Stimulated activated CD8-positive, alpha-beta memory T cell treated with anti-CD3 and anti-CD28 coated beads, Interleukin-7, amount 100 ng/mL, for 4 hours (primary cell): ENCODE results near the gene SLC39A5.
A peak's percentile ranks its signal among the peaks of the same experiment; 100 is the strongest.
"Not testable (repeated sequence)": the region's sequence is repeated elsewhere in the genome, so short reads cannot be mapped to it uniquely, and the experiment has no call there.

Source experiments
- DNase-seq, 2 donors: peaks; one replicate each; pipeline ENCODE4 v3.0.0-alpha.2; 2020; ENCODE audit warnings: low read depth in 2 of 2

Gene SLC39A5, protein sequence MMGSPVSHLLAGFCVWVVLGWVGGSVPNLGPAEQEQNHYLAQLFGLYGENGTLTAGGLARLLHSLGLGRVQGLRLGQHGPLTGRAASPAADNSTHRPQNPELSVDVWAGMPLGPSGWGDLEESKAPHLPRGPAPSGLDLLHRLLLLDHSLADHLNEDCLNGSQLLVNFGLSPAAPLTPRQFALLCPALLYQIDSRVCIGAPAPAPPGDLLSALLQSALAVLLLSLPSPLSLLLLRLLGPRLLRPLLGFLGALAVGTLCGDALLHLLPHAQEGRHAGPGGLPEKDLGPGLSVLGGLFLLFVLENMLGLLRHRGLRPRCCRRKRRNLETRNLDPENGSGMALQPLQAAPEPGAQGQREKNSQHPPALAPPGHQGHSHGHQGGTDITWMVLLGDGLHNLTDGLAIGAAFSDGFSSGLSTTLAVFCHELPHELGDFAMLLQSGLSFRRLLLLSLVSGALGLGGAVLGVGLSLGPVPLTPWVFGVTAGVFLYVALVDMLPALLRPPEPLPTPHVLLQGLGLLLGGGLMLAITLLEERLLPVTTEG

DNA sequence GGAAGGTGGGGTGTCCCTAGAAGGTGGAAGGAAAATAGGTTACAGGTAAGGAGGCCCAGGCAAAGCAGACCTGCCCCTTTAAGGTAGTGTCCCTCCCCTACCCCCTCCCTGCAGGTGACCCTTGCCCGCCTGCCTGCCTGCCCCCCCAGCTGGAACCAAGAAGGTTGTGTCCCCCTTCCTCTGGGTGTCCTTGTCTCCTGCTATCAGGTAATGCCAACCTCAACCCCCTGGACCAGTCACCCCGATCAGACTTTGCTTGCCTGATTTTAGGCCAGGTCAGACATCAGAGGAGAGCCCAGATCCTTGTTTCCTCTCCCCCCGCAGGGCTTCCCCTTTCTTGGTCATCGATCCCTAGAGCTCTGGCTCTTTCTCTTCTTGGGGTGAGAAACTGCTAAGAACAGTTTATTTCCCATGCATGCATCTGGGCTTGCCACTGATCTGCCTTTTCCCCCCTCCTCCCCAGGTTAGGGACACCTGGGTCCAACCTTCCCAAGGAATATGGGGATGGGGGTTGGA lies at the start of gene SLC39A5:
Gene SLC39A5, plus strand, starts transcription at position 136 of the 516 bp plus-strand sequence. CDS start 1,224 bp downstream, outside the sequence.
- no peak for DNase-seq

DNA sequence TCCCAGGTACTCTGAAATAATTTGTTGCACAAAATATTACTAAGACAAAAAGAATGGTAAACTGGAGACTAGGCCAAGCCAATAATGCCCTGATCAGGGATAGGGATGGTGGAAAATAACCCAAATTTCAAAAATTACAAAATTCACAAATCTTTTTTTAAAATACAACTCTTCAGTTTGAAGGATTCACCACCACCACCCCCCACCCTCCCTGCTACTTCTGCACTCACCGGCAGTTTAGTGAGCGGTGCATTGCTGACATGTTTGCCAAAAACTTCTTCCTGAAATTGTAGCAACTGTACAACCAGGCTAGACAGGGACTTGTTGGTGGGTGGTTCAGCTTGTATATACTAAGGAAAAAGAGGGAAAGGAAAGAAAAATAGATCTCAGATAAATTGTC lies 42.9 kb upstream of the SLC39A5 start:
- no peak for DNase-seq

DNA sequence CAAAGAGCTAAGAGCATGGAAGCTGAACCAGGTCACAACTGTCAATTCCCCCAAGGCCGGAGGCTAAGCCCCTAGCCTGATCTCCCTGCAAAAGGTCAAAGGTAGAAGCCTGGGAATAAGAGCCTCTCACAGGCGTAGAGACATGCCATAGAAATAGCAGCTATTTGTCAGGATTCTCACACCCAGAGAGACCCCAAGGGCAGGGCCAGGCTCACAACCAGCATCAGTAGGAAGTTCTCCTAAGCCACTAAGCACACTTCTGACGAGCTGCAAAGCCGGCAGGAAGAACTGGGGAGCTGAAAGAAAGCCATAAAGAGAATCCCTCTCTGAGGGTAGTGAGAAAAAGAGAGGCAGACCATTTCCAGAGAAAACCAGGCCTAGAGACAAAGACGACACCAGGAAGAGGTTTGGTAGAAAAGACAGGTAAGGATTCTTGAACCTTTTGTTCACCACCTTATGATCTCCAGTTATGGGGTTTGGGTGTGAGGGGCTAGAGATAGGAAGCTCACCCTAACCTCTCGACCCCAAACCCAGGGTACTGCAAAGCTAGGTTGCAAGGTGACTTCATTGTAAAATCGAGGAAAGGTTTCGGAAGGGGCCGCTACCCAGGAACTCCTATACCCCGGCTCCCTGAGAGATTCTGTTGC lies 41.6 kb upstream of the SLC39A5 start:
- DNase-seq = no peak

DNA sequence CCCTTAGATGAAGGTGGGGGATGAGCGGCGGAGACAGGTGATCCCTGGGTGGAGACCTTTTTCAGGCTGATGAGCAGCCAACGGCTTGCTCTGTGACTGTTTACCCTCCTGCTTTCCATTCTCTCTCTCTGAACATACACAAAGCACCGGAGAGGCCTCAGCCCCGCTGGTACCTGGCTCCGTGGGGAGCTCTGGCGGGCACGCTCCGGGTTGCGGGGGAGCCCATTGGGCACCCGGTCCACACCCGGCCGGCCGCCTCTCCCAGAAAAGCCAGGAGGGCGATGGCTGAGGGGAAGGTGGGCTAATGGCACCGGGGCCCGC lies 41.1 kb upstream of the SLC39A5 start:
- DNase-seq = no peak

DNA sequence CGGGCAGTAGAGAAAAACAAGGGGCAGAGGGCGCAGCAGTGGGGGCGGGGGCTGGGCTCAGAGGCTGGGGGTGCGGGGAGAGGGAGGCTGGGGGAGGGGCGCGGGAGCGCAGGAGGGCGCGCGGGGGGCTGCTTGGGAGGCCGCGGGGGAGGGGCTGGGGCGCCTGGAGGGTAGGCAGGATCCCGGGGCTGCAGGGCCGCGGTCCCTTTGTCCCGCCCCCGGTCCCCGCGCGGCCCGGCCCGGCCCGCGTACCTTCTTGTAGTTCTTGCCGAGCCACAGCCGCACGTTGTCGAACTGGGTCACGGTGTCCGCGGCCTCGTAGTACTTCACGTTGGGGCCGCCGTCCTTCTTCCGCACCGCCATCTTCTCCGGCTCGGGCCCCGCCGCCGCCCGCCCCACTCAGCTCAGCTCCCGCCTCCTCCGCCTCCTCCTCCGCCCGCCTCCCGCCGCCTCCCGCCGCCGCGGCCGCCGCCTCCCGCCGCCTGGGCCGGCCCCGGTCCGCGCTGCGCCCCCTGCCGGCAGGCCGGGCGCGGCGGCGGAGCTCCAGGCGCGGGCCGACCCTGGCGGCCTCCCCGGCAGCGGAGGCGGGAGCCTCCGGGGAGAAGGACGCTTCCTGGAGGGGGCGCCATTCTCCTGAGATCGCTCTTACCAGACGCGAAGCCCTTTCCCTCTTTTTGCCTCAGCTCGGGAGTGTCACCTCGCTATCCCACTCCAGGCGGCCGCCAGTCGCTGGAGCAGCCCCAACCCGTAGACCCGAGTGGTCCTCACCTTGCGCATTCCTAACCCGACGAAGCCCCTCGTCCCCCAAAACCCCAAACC lies 40.5 kb upstream of the SLC39A5 start, which contains the start of gene SMARCC2:
Gene SMARCC2, minus strand, starts transcription at position 385 of the 819 bp plus-strand sequence. Its CDS starts 22 bp downstream, at position 363.
- peak; percentile 53 to 81 for DNase-seq

DNA sequence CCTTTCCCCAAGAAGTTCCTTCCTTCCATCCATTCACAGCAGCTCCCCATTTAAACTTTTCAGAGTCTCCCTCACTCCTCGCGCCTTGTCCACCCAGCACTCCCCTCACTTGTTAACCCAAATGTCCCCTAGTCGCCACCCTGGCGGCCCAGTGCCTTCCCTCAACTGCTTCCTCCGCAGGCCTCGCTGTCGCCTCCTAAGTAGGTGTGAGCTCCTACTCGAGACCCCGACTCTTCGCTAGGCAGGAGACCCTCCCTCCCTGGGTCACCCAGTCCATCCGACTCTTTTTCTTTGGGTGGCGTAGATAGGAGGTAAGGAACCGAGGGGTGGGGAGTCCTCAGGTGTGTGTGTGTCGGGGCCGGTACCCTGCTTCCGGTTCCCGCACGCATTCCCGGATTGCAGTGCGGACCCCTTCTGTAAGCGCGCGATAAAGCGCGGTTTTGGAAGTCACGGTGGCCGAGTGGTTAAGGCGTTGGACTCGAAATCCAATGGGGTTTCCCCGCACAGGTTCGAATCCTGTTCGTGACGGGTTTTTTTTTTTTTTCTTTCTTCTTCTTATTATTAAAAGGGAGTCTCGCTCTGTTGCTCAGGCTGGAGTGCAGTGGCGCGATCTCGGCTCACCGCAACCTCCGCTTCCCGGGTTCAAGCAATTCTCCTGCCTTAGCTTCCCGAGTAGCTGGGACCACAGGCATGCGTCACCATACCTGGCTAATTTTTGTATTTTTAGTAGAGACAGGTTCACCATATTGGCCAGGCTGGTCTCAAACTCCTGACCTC lies 39.7 kb upstream of the SLC39A5 start:
- peak; percentile 61 for DNase-seq

DNA sequence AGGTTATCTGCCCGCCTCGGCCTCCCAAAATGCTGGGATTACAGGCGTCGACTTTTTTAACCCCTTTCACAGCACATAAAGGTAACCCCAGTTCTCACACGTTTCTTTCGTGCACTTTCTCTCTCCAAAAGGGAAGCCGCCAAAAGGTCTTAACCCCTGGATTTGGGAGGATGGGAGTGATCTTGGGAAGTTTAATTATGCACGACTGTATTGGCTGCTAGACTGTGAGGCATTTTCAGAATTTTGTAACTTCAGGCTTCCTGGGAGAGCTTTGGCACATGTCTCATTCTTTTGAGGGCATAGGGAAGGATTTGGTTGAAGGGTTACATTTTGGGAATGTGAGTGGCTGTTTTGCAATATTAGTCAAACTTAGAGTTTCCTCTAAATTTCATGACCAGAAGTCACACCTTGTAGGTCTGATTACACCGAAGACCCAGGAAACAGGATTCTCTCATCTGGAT lies 39.1 kb upstream of the SLC39A5 start:
- no peak for DNase-seq

DNA sequence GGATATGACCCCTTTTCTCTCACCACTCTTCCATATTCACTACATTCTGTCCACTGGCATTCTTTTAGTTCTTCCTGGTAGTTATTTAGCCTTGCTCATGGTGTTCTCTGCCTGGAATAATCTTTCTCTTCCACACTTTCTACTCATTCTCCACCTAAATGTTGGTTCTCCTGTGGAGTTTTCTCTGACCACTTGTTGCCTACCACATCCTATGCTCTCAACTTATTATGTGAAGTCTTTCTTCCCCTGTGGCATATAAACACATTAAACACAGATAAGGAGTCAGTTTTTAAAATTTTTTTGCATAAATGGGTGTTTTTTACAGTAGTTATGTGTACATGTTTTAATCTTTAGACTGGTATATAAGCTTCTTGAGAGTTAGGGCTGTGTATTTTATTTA lies 37.3 kb upstream of the SLC39A5 start:
- DNase-seq = no peak

DNA sequence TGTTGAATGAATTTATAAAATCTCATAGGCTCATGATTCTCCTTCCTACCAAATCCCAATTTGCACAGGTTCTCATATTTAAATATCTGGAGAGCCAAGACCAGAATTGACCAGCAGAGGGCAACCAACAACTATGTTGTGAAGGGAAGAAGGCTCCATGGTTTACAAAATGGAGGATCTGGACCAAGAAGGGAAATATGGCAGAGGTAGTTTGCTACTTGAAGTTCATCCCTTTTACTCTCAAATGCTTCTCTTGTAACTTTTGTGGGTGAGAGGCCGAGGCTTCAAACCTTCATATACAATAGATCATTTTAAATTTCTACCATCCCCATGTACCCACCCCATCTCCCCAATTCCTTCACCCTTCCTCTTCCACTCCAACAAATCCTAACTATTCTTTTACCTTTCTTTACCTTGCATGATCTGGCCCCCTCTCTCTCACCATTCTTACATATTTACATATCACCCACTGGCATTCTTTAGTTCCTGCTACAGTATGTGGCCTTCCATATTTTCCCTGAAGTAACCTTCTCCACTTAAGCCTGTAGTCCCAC lies 36.7 kb upstream of the SLC39A5 start:
- peak; percentile 38 to 57 for DNase-seq

DNA sequence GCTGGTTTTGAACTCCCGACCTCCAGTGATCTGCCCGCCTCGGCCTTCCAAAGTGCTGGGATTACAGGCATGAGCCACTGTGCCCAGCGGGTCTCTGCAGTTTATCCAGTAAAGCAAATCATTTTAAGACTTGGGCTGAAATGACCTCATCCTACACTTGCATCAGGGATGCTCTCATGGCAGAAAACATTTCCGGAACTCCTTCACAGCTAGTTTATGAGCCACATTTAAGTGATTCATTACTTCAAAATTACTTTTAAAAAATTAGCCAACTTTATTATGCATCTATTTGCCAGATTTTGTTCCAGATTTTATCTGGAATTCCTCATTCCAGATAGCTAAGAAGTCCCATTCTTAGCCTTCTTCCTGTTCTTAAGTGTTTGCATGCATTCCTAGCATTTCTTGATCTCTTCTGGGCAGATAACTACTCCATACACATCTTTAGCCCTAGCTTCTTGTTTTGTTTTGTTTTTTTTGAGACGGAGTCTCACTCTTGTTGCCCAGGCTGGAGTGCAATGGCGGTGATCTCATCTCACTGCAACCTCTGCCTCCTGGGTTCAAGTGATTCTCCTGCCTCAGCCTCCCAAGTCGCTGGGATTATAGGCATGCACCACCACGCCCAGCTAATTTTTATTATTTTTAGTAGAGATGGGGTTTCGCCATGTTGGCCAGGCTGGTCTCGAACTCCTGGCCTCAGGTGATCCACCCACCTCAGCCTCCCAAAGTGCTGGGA lies 32.9 kb upstream of the SLC39A5 start:
- DNase-seq = not testable (repeated sequence)

DNA sequence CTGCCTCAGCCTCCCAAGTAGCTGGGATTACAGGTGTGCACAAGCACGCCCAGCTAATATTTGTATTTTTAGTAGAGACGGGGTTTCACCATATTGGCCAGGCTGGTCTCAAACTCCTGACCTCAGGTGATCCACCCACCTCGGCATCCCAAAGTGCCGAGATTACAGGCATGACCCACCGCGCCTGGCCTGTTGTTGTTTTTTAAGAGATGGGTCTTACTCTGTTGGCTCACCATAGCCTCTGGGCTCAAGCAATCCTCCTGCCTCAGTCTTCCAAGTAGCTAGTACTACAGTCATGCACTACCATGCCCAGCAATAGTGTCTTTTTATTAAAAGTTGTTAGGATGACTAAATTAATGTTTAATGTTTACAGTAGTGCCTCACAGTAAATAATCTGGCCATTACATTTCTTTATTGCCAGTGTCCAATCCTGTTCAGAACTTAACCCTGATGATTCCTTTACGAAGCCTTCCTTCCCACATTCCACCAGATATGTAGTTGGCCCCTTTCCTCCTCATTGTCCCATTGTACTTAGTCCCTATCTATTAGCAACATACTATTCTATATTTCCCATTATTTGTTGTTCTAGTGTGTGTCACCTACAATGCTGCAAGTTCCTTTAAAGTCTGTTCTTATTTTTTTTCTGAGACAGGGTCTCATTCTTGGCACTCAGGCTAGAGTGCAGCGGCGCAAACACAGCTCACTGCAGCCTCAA lies 31.8 kb upstream of the SLC39A5 start:
- no peak for DNase-seq

DNA sequence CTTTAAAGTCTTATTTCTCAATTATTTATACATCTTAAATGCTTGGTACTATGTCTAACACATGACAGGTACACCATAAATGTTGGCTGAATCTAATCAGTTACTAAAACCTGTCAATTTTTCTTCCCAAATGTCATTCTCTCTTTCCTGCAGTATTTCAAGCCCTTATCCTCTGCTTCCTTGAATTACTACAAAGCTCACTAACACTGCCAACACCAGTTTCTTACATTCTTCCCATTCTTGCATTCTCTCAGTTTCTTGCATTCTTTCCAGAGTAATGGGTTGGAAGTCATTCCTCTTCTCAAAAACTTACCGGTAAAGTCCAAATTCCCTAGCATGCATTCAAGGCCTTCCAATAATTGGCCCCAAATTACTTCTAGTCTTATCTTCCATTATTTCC lies 31.0 kb upstream of the SLC39A5 start:
- no peak for DNase-seq

DNA sequence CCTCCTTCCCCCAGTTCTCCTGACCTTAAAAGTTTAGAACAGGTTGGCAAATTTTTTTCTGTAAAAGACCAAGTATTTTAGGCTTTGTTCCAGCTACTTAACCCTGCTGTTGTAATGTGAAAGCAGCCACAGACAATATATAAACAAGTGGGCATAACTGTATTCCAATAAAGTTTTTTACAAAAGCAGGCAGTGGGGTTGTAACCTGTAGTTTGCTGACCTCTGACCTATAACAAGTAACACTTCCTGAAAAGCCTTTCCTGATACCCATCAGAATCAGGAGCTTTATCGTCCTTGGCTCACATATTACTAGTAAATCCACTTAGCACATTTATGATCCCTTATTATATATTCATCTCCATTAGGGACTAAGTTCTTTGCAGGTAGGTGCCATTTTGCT lies 27.5 kb upstream of the SLC39A5 start:
- DNase-seq = no peak

DNA sequence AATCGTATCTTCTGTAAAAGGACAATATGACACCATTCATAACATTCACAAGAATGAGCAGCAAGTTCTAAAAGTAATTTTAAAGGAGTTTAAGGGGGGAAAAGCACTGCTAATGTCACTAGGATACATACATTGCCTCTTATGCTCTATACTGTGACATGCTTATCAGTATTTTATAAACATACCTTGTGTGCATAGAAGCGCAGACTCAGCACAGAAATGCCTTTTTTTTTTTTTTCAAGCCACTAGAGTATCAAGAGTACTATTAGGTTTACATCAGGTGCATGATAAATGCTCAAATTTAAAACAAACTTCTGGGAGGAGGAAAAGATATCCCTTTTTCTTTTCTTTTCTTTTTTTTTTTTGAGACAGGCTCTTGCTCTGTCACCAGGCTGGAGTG lies 27.0 kb upstream of the SLC39A5 start:
- DNase-seq = no peak

DNA sequence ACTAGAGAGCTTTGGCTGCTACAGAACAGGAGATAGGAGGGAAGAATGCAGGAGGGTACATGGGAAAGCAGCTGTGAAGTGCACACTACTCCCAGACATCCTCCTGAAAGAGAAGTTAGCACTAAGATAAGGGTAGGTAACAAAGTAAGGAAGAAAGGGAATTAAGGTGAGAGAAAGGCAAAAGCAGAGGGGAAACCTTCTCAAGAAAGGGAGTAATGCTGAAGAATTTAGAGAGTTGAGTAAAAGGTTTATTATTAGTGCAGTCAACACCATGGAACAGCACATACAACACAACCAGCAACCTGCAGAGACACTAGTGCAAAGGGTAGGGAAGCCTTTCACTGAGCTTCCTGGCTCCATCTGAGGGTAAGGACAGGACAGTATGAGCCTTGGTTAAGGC lies 25.6 kb upstream of the SLC39A5 start:
- DNase-seq = no peak

DNA sequence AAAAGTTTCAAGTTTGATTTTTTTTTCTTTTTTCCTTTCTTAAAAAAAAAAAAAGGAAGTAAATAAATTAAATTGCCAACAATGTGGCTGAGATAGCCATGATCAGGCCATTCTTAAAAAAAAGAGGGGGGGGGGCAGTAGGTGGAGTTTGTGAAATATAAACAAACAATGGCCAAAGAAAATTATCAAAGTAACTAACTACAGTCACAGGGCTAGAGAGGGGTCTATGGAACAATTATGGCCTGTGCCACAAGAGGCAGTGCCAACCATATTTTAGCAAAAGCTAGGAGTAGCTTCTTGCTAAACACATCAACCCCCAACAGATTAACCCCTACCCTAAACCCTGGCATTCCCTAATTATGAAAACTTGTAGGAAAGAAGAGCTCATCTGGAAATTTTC lies 24.4 kb upstream of the SLC39A5 start:
- DNase-seq = no peak

DNA sequence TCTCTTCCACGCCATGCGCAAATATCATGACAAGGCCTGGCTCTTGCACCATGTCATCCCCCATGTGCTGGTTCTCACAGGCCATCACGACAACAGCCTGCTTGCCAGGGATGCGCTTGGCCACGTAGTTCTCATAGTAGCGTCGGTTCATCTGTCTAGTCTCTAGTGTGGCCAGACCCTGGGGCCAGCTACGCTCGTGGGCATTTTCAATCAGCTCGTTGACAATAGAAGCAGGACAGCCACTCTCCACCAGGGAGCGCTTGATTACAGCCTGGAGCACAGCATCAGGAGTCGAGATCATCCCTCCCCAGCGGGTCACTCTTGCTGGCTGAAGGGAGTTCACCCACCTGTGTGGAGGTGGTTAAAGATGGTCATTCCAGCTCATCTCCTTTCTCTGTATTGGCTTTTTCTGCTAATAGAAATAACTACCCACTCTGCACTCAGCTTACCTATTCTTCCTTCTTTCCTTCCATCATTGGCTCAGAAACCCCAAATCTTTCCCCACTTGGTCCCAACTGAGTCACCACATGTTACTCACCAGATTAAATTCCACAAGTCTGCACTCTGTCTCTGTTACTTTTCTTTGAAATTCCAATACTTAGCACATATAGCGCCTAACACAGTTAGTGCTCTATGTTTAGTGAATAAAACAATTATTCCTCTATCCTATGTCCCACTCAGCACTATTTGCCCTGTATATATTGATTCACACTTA lies 23.2 kb upstream of the SLC39A5 start:
- DNase-seq = no peak

DNA sequence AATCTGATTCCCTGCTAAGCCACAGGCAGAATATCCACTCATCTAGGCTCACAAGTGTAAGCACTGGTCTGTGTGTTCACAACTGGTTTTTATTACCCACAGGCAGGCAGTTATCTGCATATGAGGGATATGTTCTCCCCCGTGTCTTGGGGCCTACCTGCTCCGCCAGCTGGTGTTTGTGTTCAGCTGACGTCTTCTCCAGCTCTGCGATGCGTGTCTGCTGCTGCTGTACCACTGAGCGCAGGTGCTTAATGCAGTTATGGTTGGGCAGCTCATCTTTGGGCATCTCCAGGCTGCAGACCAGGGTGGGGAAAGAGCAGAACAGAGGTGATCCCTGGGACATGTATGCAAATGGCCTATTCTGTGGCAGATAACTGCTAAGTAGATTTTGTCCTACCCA lies 21.8 kb upstream of the SLC39A5 start:
- no peak for DNase-seq

DNA sequence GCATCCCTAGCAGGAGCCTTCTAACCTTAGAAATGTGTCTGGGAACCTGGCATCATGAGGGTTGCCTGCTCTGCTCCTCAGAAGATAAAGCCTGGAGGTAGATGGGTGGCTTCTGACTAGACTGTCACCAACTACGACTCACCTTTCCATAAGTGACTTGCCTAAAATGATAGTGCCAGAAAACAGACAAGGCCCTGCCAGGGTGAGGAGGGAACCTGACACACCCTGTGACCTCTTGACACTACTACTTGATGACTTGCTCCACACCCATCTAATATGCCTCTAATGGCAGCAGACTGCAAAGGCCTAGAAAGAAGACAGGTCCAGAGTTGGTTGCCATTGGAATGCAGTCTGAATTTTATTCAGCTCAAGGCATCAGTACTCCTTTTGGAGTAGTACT lies 17.5 kb upstream of the SLC39A5 start:
- no peak for DNase-seq
